ENCODE data around the gene SYCE1L.
"Not testable (repeated sequence)": the region's sequence is repeated elsewhere in the genome, so short reads cannot be mapped to it uniquely, and the experiment has no call there.

SYCE1L gene

DNA sequence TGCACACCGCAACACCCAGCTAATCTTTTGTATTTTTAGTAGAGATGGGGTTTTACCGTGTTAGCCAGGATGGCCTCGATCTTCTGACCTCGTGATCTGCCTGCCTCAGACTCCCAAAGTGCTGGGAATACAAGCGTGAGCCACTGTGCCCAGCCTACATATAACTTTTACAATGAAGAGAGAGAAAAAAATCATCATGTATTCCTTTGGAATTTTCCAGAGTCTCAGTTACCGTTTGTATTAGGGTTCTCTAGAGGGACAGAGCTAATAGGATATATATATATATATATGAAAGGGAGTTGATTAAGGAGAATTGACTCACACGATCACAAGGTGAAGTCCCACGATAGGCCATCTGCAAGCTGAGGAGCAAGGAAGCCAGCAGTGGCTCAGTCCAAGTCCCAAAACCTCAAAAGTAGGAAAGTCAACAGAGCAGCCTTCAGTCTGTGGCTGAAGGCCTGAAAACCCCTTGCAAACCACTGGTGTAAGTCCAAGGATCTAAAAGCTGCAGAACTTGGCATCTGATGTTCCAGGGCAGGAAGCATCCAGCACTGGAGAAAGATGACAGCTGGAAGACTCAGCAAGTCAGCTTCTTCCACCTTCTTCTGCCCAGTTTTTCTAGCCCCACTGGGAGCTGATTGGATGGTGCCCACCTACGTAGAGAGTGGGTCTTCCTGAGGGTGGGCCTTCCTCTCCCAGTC, 33.5 kb upstream of the SYCE1L start:
- H3K79me1 ChIP-seq (ENCODE audit: low read depth, low read length); H3K14ac ChIP-seq (ENCODE audit: low read length); H3K9me3 ChIP-seq (replicated peaks in 1 of 2; ENCODE audit: control insufficient read depth in 2 of 2, insufficient read depth in 1 of 2, low read depth in 1 of 2, low read length in 2 of 2); H2AFZ ChIP-seq (ENCODE audit: low read length); H3K23ac ChIP-seq (ENCODE audit: low read depth, low read length, poor library complexity); H3K4me3 ChIP-seq (ENCODE audit: low read length in 2 of 2); DNase-seq (ENCODE audit: low spot score); H2BK120ac ChIP-seq (ENCODE audit: low read depth, low read length); H3K4ac ChIP-seq (ENCODE audit: low read length); H3K4me2 ChIP-seq (ENCODE audit: insufficient read depth, low read length, poor library complexity, severe bottlenecking); H2AK5ac ChIP-seq (ENCODE audit: low read depth, low read length); H2BK12ac ChIP-seq (ENCODE audit: low read length); H3K4me1 ChIP-seq (ENCODE audit: control insufficient read depth in 2 of 2, insufficient read depth in 1 of 2, low read depth in 1 of 2, low read length in 2 of 2); H3K9ac ChIP-seq (ENCODE audit: low read depth, low read length, poor library complexity); H2BK5ac ChIP-seq (ENCODE audit: low read length); H2BK15ac ChIP-seq (ENCODE audit: low read length); H3K27me3 ChIP-seq (ENCODE audit: control insufficient read depth in 3 of 3, insufficient read depth in 3 of 3, low read depth in 1 of 3, low read length in 3 of 3); H3K36me3 ChIP-seq (replicated peaks in 1 of 2; ENCODE audit: control insufficient read depth in 2 of 2, insufficient read depth in 2 of 2, low read length in 2 of 2); H3K27ac ChIP-seq (replicated peaks; ENCODE audit: low read length); H3K18ac ChIP-seq (ENCODE audit: low read length); H4K91ac ChIP-seq (ENCODE audit: low read depth, low read length, poor library complexity); H4K8ac ChIP-seq (ENCODE audit: low read depth, low read length): not testable (repeated sequence)
- WGBS, 2 donors (ENCODE audit: extremely low coverage in 2 of 2, insufficient read length in 2 of 2, insufficient replicate concordance in 1 of 2): no CpG with 5 or more reads among the region's 9 CpGs

DNA sequence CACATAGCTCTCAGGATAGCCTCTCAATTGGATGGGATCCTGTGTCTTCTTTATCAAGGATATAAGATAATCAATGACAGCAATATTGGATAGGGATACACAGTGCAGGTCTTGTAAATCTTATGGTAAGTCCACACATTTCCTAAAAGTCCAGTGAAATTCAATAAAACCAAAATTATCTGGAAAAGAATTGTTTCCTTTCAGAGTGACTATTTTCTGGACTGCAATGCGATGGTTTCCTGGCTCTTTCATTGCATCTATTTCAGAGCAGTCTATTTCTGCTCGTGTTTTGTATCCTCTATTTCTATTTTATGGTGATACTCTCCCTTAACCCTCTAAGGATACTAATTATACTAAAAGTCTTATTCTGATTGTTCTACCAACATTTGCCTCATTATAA, 32.5 kb upstream of the SYCE1L start:
- H3K79me1 ChIP-seq (ENCODE audit: low read depth, low read length): no peaks in the 10 kb centered on the region
- WGBS, 2 donors (ENCODE audit: extremely low coverage in 2 of 2, insufficient read length in 2 of 2, insufficient replicate concordance in 1 of 2): no CpG with 5 or more reads among the region's 2 CpGs
- H3K27me3 ChIP-seq (ENCODE audit: control insufficient read depth in 3 of 3, insufficient read depth in 3 of 3, low read depth in 1 of 3, low read length in 3 of 3): peaks cover 0 to 5% (median 0%) of the 10 kb centered on the region in 3 experiments
- DNase-seq (ENCODE audit: low spot score): no peak
- no peak overlapping the region for H3K14ac ChIP-seq (ENCODE audit: low read length)
- H2BK120ac ChIP-seq (ENCODE audit: low read depth, low read length): no peak overlapping the region
- H2AK5ac ChIP-seq (ENCODE audit: low read depth, low read length): no peak overlapping the region
- no peak overlapping the region for H3K4ac ChIP-seq (ENCODE audit: low read length)
- no peak overlapping the region for H2AFZ ChIP-seq (ENCODE audit: low read length)
- H3K9ac ChIP-seq (ENCODE audit: low read depth, low read length, poor library complexity): no peak overlapping the region
- no peak overlapping the region for H3K18ac ChIP-seq (ENCODE audit: low read length)
- no peak overlapping the region for H2BK15ac ChIP-seq (ENCODE audit: low read length)
- no peaks in the 10 kb centered on the region for H3K36me3 ChIP-seq (replicated peaks in 1 of 2; ENCODE audit: control insufficient read depth in 2 of 2, insufficient read depth in 2 of 2, low read length in 2 of 2)
- no peaks in the 10 kb centered on the region for H3K9me3 ChIP-seq (replicated peaks in 1 of 2; ENCODE audit: control insufficient read depth in 2 of 2, insufficient read depth in 1 of 2, low read depth in 1 of 2, low read length in 2 of 2)
- no peak overlapping the region for H2BK12ac ChIP-seq (ENCODE audit: low read length)
- no peak overlapping the region for H3K23ac ChIP-seq (ENCODE audit: low read depth, low read length, poor library complexity)
- no peak overlapping the region for H4K91ac ChIP-seq (ENCODE audit: low read depth, low read length, poor library complexity)
- no peak overlapping the region for H4K8ac ChIP-seq (ENCODE audit: low read depth, low read length)
- H3K4me2 ChIP-seq (ENCODE audit: insufficient read depth, low read length, poor library complexity, severe bottlenecking): no peak overlapping the region
- no peak overlapping the region for H2BK5ac ChIP-seq (ENCODE audit: low read length)
- no peaks in the 10 kb centered on the region for H3K4me1 ChIP-seq (ENCODE audit: control insufficient read depth in 2 of 2, insufficient read depth in 1 of 2, low read depth in 1 of 2, low read length in 2 of 2)
- no peak overlapping the region for H3K27ac ChIP-seq (replicated peaks; ENCODE audit: low read length)
- no peak overlapping the region for H3K4me3 ChIP-seq (ENCODE audit: low read length in 2 of 2)

- H3K4me1 ChIP-seq (ENCODE audit: control insufficient read depth in 2 of 2, insufficient read depth in 1 of 2, low read depth in 1 of 2, low read length in 2 of 2): no peaks in the 10 kb centered on the region
- H3K79me1 ChIP-seq (ENCODE audit: low read depth, low read length): no peaks in the 10 kb centered on the region
- H2BK15ac ChIP-seq (ENCODE audit: low read length): no peak overlapping the region
- no peak overlapping the region for H2AFZ ChIP-seq (ENCODE audit: low read length)
- no peak overlapping the region for H4K91ac ChIP-seq (ENCODE audit: low read depth, low read length, poor library complexity)
- no peak overlapping the region for H2BK12ac ChIP-seq (ENCODE audit: low read length)
- H3K9me3 ChIP-seq (replicated peaks in 1 of 2; ENCODE audit: control insufficient read depth in 2 of 2, insufficient read depth in 1 of 2, low read depth in 1 of 2, low read length in 2 of 2): no peaks in the 10 kb centered on the region
- no peak overlapping the region for H2BK120ac ChIP-seq (ENCODE audit: low read depth, low read length)
- no peak overlapping the region for H4K8ac ChIP-seq (ENCODE audit: low read depth, low read length)
- H3K4me3 ChIP-seq (ENCODE audit: low read length in 2 of 2): no peak overlapping the region
- no CpG with 5 or more reads among the region's 4 CpGs for WGBS, 2 donors (ENCODE audit: extremely low coverage in 2 of 2, insufficient read length in 2 of 2, insufficient replicate concordance in 1 of 2)
- H2AK5ac ChIP-seq (ENCODE audit: low read depth, low read length): no peak overlapping the region
- no peaks in the 10 kb centered on the region for H3K27me3 ChIP-seq (ENCODE audit: control insufficient read depth in 3 of 3, insufficient read depth in 3 of 3, low read depth in 1 of 3, low read length in 3 of 3)
- no peak overlapping the region for H3K18ac ChIP-seq (ENCODE audit: low read length)
- no peak overlapping the region for H3K27ac ChIP-seq (replicated peaks; ENCODE audit: low read length)
- no peak overlapping the region for H3K4me2 ChIP-seq (ENCODE audit: insufficient read depth, low read length, poor library complexity, severe bottlenecking)
- no peak overlapping the region for H2BK5ac ChIP-seq (ENCODE audit: low read length)
- H3K4ac ChIP-seq (ENCODE audit: low read length): no peak overlapping the region
- no peak for DNase-seq (ENCODE audit: low spot score)
- H3K14ac ChIP-seq (ENCODE audit: low read length): no peak overlapping the region
- H3K23ac ChIP-seq (ENCODE audit: low read depth, low read length, poor library complexity): no peak overlapping the region
- H3K9ac ChIP-seq (ENCODE audit: low read depth, low read length, poor library complexity): no peak overlapping the region
- H3K36me3 ChIP-seq (replicated peaks in 1 of 2; ENCODE audit: control insufficient read depth in 2 of 2, insufficient read depth in 2 of 2, low read length in 2 of 2): no peaks in the 10 kb centered on the region
Measured at GRCh38 chr16:77168901-77169300, 30.3 kb upstream of the SYCE1L start.

DNA sequence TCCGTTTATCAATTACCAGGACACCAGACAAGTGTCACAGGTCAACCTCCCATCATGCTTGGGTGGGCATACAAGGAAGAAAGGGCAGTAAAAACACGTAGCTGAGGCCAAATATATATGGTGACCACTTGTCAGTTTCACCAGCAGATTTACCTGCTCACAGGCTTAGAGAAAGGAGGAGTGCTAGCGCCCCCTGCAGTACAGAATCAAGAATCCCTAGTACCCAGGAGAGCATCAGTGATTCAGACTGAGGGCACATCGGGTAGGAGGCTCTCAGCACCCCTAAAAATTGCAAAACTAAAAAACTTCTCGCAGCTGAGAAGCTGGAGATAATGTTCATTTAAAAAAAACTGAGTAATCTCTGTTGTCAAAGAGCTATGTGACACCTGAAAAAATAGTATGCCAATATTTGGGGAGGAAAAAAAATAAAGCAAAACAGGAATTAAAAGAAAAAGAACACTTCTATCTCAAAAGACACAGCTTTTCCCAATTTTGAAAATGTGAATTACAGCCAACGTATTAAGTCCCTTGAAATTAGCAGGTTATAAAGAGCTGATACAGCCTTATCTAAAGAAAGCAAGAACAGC, 29.5 kb upstream of the SYCE1L start:
- H4K91ac ChIP-seq (ENCODE audit: low read depth, low read length, poor library complexity): no peak overlapping the region
- no peaks in the 10 kb centered on the region for H3K9me3 ChIP-seq (replicated peaks in 1 of 2; ENCODE audit: control insufficient read depth in 2 of 2, insufficient read depth in 1 of 2, low read depth in 1 of 2, low read length in 2 of 2)
- peak; percentile 70 for DNase-seq (ENCODE audit: low spot score)
- H3K27me3 ChIP-seq (ENCODE audit: control insufficient read depth in 3 of 3, insufficient read depth in 3 of 3, low read depth in 1 of 3, low read length in 3 of 3): no peaks in the 10 kb centered on the region
- no CpG with 5 or more reads among the region's 6 CpGs for WGBS, 2 donors (ENCODE audit: extremely low coverage in 2 of 2, insufficient read length in 2 of 2, insufficient replicate concordance in 1 of 2)
- no peaks in the 10 kb centered on the region for H3K79me1 ChIP-seq (ENCODE audit: low read depth, low read length)
- no peak overlapping the region for H3K4ac ChIP-seq (ENCODE audit: low read length)
- H2AFZ ChIP-seq (ENCODE audit: low read length): no peak overlapping the region
- H3K27ac ChIP-seq (replicated peaks; ENCODE audit: low read length): no peak overlapping the region
- H3K4me3 ChIP-seq (ENCODE audit: low read length in 2 of 2): no peak overlapping the region
- no peak overlapping the region for H3K9ac ChIP-seq (ENCODE audit: low read depth, low read length, poor library complexity)
- no peak overlapping the region for H2BK12ac ChIP-seq (ENCODE audit: low read length)
- no peak overlapping the region for H3K4me2 ChIP-seq (ENCODE audit: insufficient read depth, low read length, poor library complexity, severe bottlenecking)
- no peak overlapping the region for H2BK120ac ChIP-seq (ENCODE audit: low read depth, low read length)
- H4K8ac ChIP-seq (ENCODE audit: low read depth, low read length): no peak overlapping the region
- no peak overlapping the region for H2BK5ac ChIP-seq (ENCODE audit: low read length)
- no peak overlapping the region for H3K18ac ChIP-seq (ENCODE audit: low read length)
- no peak overlapping the region for H3K14ac ChIP-seq (ENCODE audit: low read length)
- no peaks in the 10 kb centered on the region for H3K4me1 ChIP-seq (ENCODE audit: control insufficient read depth in 2 of 2, insufficient read depth in 1 of 2, low read depth in 1 of 2, low read length in 2 of 2)
- no peak overlapping the region for H2BK15ac ChIP-seq (ENCODE audit: low read length)
- no peaks in the 10 kb centered on the region for H3K36me3 ChIP-seq (replicated peaks in 1 of 2; ENCODE audit: control insufficient read depth in 2 of 2, insufficient read depth in 2 of 2, low read length in 2 of 2)
- no peak overlapping the region for H2AK5ac ChIP-seq (ENCODE audit: low read depth, low read length)
- no peak overlapping the region for H3K23ac ChIP-seq (ENCODE audit: low read depth, low read length, poor library complexity)
